HL-60 (cell line): ENCODE results near the gene GLA.

Experiments used
- CTCF ChIP-seq: IDR thresholded peaks from one replicate; pipeline ENCODE4 v1.5.1; 2011; ENCODE audit warnings: low read length, control low read depth, inconsistent platforms; ENCODE audit not compliant: insufficient read depth
- GABPA ChIP-seq: IDR thresholded peaks from 2 replicates; pipeline ENCODE4 v1.6.1; 2012; ENCODE audit warnings: low read depth

GRCh38 chrX:101362757-101363156, 45.0 kb downstream of the GLA start:
- TF ChIP-seq GABPA = no peak
- no peak for TF ChIP-seq CTCF
